SK-N-SH (cell line): ENCODE data around the gene PDPK1. TPM values are rescaled to one million over a fixed set of nuclear protein-coding genes. Genes with fewer than 3 reads are reported as not detected.

ENCODE experiments used
- CTCF ChIA-PET: fragments of 300-600, 350-600 bp; formaldehyde crosslinking; extraction: SDS; loops from one replicate; lab custom pipeline; 2021; lab: Yijun Ruan, JAX
- POLR2A ChIA-PET: fragments of 350-600 bp; sonication (Branson Sonifier 250); formaldehyde crosslinking; extraction: SDS; loops from one replicate; lab custom pipeline; 2020; ENCODE audit warnings: antibody characterized with exemption, inconsistent platforms; lab: Yijun Ruan, JAX
- DNase-seq: peaks from one replicate; pipeline ENCODE4 v3.0.0; 2012
- H2AFZ ChIP-seq: fragments of 200-600 bp; sonication (generic); 2 replicates; pipeline ENCODE4 v1.8.1; 2016; ENCODE audit warnings: antibody characterized with exemption, mild to moderate bottlenecking, low read depth
- H3F3A ChIP-seq: fragments of 200-600 bp; sonication (generic); replicated peaks from 2 replicates; pipeline ENCODE3; 2016; ENCODE audit warnings: antibody characterized with exemption, mild to moderate bottlenecking; ENCODE audit not compliant: insufficient read depth
- H3K27ac ChIP-seq, 2 experiments: fragments of 200-500 bp in 1 of 2; fragments of 200-600 bp in 1 of 2; sonication (Bioruptor generic) in 1 of 2; sonication (generic), shearing (Covaris generic) in 1 of 2; 2 replicates each; pipeline versions ENCODE4 v1.5.1 to v1.6.1; 2014 to 2016; ENCODE audit warnings: low read depth in 2 of 2, inconsistent platforms in 1 of 2, low read length in 1 of 2, mild to moderate bottlenecking in 1 of 2, mixed read lengths in 1 of 2
- H3K27me3 ChIP-seq: fragments of 200-600 bp; sonication (generic), shearing (Covaris generic); 2 replicates; pipeline ENCODE4 v1.6.1; 2016; ENCODE audit warnings: mixed run types; ENCODE audit not compliant: insufficient read depth
- H3K36me3 ChIP-seq, 2 experiments: fragments of 200-500 bp in 1 of 2; fragments of 200-600 bp in 1 of 2; sonication (Bioruptor generic) in 1 of 2; sonication (generic) in 1 of 2; replicated peaks in 1 of 2; 2 replicates each; pipeline versions ENCODE3 to v1.5.1; 2014 to 2016; ENCODE audit warnings: low read length in 1 of 2, mild to moderate bottlenecking in 1 of 2; ENCODE audit not compliant: insufficient read depth in 2 of 2, control insufficient read depth in 1 of 2
- H3K4me1 ChIP-seq, 2 experiments: fragments of 200-500 bp in 1 of 2; fragments of 200-600 bp in 1 of 2; sonication (Bioruptor generic) in 1 of 2; sonication (generic), shearing (Covaris generic) in 1 of 2; 2 replicates each; pipeline versions ENCODE4 v1.5.1 to v1.6.1; 2014 to 2016; ENCODE audit warnings: low read depth in 1 of 2, low read length in 1 of 2, mixed run types in 1 of 2; ENCODE audit not compliant: insufficient read depth in 2 of 2, control insufficient read depth in 1 of 2
- H3K4me2 ChIP-seq: fragments of 200-600 bp; sonication (generic), shearing (Covaris generic); 2 replicates; pipeline ENCODE4 v1.6.1; 2017; ENCODE audit warnings: mixed run types
- H3K4me3 ChIP-seq, 2 experiments: fragments of 200-500 bp in 1 of 2; fragments of 200-600 bp in 1 of 2; sonication (Bioruptor generic) in 1 of 2; sonication (generic), shearing (Covaris generic) in 1 of 2; 2 replicates each; pipeline versions ENCODE4 v1.5.1 to v1.8.1; 2014 to 2016; ENCODE audit warnings: low read depth in 2 of 2, inconsistent platforms in 1 of 2, low read length in 1 of 2, mild to moderate bottlenecking in 1 of 2, mixed read lengths in 1 of 2, moderate library complexity in 1 of 2
- H3K79me2 ChIP-seq: fragments of 200-600 bp; sonication (generic); 2 replicates; pipeline ENCODE4 v1.8.1; 2017; ENCODE audit warnings: mild to moderate bottlenecking; ENCODE audit not compliant: insufficient read depth
- H3K9ac ChIP-seq: fragments of 200-600 bp; sonication (generic); 2 replicates; pipeline ENCODE4 v1.6.1; 2017; ENCODE audit warnings: mixed run types
- H3K9me2 ChIP-seq: fragments of 200-600 bp; sonication (generic); 2 replicates; pipeline ENCODE4 v1.6.1; 2017; ENCODE audit warnings: mixed run types
- H3K9me3 ChIP-seq: fragments of 200-600 bp; sonication (generic); 2 replicates; pipeline ENCODE4 v1.6.1; 2017; ENCODE audit warnings: mixed run types, mild to moderate bottlenecking, moderate library complexity
- H4K20me1 ChIP-seq: fragments of 200-600 bp; sonication (generic); 2 replicates; pipeline ENCODE4 v1.6.1; 2017; ENCODE audit warnings: mild to moderate bottlenecking, mixed run types; ENCODE audit not compliant: insufficient read depth
- CHD2 ChIP-seq: fragments of 150-350 bp; IDR thresholded peaks from 2 replicates; pipeline ENCODE4 v1.6.1; 2018; ENCODE audit warnings: low read length; ENCODE audit not compliant: partially characterized antibody
- ELF1 ChIP-seq: IDR thresholded peaks from 2 replicates; pipeline ENCODE4 v1.4.0; 2012
- EP300 ChIP-seq, 2 experiments: IDR thresholded peaks; 2 replicates each; pipeline versions ENCODE4 v1.4.0 to v1.6.1; 2012; ENCODE audit warnings: borderline replicate concordance in 1 of 2, low read depth in 1 of 2, low read length in 1 of 2
- FOSL2 ChIP-seq: IDR thresholded peaks from 2 replicates; pipeline ENCODE4 v1.4.0; 2012; ENCODE audit warnings: low read depth, mild to moderate bottlenecking, moderate library complexity, borderline replicate concordance
- FOXM1 ChIP-seq: IDR thresholded peaks from 2 replicates; pipeline ENCODE4 v1.4.0; 2012; ENCODE audit warnings: low read depth, mild to moderate bottlenecking
- GABPA ChIP-seq: IDR thresholded peaks from 2 replicates; pipeline ENCODE4 v1.4.0; 2012; ENCODE audit warnings: low read depth, mild to moderate bottlenecking
- GATA2 ChIP-seq: sonication (generic); formaldehyde crosslinking; IDR thresholded peaks from 2 replicates; pipeline ENCODE4 v1.5.0; 2020; ENCODE audit warnings: mild to moderate bottlenecking, missing genetic modification reagents
- JUND ChIP-seq: IDR thresholded peaks from 2 replicates; pipeline ENCODE4 v1.4.0; 2012
- MXI1 ChIP-seq: IDR thresholded peaks from 2 replicates; pipeline ENCODE4 v1.6.1; 2012; ENCODE audit warnings: mild to moderate bottlenecking, low read depth, low read length, improper control_type of control experiment
- POLR2AphosphoS5 ChIP-seq: IDR thresholded peaks from 2 replicates; pipeline ENCODE4 v1.6.1; 2012; ENCODE audit warnings: low read depth, low read length
- RAD21 ChIP-seq: IDR thresholded peaks from 2 replicates; pipeline ENCODE4 v1.6.1; 2012; ENCODE audit warnings: mild to moderate bottlenecking, low read length
- RFX5 ChIP-seq: IDR thresholded peaks from 2 replicates; pipeline ENCODE4 v1.6.1; 2012; ENCODE audit warnings: mild to moderate bottlenecking, improper control_type of control experiment, low read length
- SIN3A ChIP-seq: IDR thresholded peaks from 2 replicates; pipeline ENCODE4 v1.6.1; 2012; ENCODE audit warnings: low read depth, mild to moderate bottlenecking, low read length, moderate library complexity, borderline replicate concordance
- SMC3 ChIP-seq: IDR thresholded peaks from 2 replicates; pipeline ENCODE4 v1.6.1; 2012; ENCODE audit warnings: low read depth, low read length, improper control_type of control experiment
- TCF12 ChIP-seq: IDR thresholded peaks from 2 replicates; pipeline ENCODE4 v1.4.0; 2012
- WGBS: methylation state at CpG from one replicate; pipeline ENCODE4 v1.1.6; 2017; ENCODE audit warnings: low lambda C conversion rate; 5-methylcytosine and 5-hydroxymethylcytosine counted together
- polyA plus RNA-seq, 3 experiments: library from polyadenylated mRNA; depleted of rRNA; stranded (reverse); fragments of >200 nt; gene quantifications; 2 replicates each; pipeline ENCODE4 v1.2.3, GENCODE V29; 2012
- TF ChIP-seq, protein P1 (sequence below): fragments of 200-600 bp; sonication (generic); IDR thresholded peaks from 2 replicates; pipeline ENCODE4 v1.6.1; 2017; ENCODE audit warnings: antibody characterized with exemption, mild to moderate bottlenecking, moderate library complexity
- TF ChIP-seq, protein P2 (sequence below): IDR thresholded peaks from 2 replicates; pipeline ENCODE4 v1.6.1; 2012; ENCODE audit warnings: mild to moderate bottlenecking, low read depth, low read length, moderate library complexity
- TF ChIP-seq, protein P3 (sequence below): fragments of 150-350 bp; IDR thresholded peaks from 2 replicates; pipeline ENCODE4 v1.6.1; 2017; ENCODE audit warnings: antibody characterized with exemption, low read length, low read depth, borderline replicate concordance

Gene PDPK1
- polyA plus RNA-seq, 1 of the 3 experiments (the other 2 are of a cell fraction): 22.0 TPM

DNA sequence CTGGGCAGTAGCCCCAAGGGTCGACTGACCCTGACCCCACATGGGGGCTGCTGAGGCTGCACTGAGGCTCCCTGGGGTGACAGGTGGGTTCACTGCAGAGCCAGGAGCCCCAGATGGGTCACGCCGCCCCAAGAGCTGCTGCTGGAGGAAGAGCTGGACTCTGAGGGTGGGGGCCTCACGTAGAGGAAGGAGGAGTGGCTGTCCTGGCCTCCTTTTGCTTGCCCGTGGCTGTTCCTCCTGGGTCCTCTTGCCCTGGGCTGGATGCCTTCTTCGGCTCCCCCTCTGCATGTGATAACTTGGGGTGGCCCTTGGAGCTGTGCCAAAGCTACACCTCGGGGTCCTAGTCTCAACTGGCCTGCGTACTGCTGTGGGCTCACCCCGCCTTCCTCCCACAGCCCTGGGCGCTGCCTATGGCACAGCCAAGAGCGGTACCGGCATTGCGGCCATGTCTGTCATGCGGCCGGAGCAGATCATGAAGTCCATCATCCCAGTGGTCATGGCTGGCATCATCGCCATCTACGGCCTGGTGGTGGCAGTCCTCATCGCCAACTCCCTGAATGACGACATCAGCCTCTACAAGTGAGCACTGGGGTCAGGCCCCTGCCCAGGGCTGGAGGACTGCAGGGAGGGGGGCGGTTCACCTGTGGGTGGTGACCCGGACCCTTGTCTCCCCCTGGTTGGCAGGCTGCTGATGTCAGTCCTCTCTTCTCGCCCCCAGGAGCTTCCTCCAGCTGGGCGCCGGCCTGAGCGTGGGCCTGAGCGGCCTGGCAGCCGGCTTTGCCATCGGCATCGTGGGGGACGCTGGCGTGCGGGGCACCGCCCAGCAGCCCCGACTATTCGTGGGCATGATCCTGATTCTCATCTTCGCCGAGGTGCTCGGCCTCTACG is 18.8 kb upstream of the PDPK1 start:
- Histone ChIP-seq H3F3A (peaks cover 7% of the 10 kb centered on the region), H4K20me1 (peaks cover 50% of the 10 kb centered on the region), H2AFZ (no peak overlapping the region), H3K4me2 (peak overlapping the region; percentile 52; the same call in 1 of the 2 replicates), H3K27ac (peak overlapping the region; percentile 65 to 87; a peak in 3 of 4 replicates), H3K36me3 (peaks cover 12 to 15% of the 10 kb centered on the region in 2 experiments), H3K9me3 (no peaks in the 10 kb centered on the region), H3K27me3 (no peaks in the 10 kb centered on the region), H3K9me2 (no peaks in the 10 kb centered on the region), H3K4me3 (peak overlapping the region in 1 of 2 experiments; percentile 29; a peak in 1 of 4 replicates), H3K4me1 (peaks cover 12 to 34% of the 10 kb centered on the region in 2 experiments; a peak in 3 of 4 replicates), H3K79me2 (peaks cover 91% of the 10 kb centered on the region), H3K9ac (no peak overlapping the region; the same call in 1 of the 2 replicates)
- peak; percentile 55 for DNase-seq
- no peak for TF ChIP-seq TCF12
- TF ChIP-seq EP300 (IDR thresholded peaks at IDR 0.05; ENCODE audit: borderline replicate concordance in 1 of 2, low read depth in 1 of 2, low read length in 1 of 2): no peak
- no peak for TF ChIP-seq RAD21
- TF ChIP-seq, protein P1, sequence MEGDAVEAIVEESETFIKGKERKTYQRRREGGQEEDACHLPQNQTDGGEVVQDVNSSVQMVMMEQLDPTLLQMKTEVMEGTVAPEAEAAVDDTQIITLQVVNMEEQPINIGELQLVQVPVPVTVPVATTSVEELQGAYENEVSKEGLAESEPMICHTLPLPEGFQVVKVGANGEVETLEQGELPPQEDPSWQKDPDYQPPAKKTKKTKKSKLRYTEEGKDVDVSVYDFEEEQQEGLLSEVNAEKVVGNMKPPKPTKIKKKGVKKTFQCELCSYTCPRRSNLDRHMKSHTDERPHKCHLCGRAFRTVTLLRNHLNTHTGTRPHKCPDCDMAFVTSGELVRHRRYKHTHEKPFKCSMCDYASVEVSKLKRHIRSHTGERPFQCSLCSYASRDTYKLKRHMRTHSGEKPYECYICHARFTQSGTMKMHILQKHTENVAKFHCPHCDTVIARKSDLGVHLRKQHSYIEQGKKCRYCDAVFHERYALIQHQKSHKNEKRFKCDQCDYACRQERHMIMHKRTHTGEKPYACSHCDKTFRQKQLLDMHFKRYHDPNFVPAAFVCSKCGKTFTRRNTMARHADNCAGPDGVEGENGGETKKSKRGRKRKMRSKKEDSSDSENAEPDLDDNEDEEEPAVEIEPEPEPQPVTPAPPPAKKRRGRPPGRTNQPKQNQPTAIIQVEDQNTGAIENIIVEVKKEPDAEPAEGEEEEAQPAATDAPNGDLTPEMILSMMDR: 0 out of 2 replicates have a peak, but pooled peaks have one; percentile 6
- no peak for TF ChIP-seq ELF1
- WGBS: 88% methylated on average over 17 of the region's 39 CpGs
- ChIA-PET CTCF (interaction anchor here (1.1 to 1.8 kb wide), 4 partner anchors 12 to 21 kb away, joined by 3 to 5 read pairs (median 4); partner anchors contain the start of gene CEMP1), POLR2A (interaction anchor here (1.1 kb wide), 1 partner anchor 50 kb away, joined by 4 read pairs; no protein-coding TSS in a partner anchor)

DNA sequence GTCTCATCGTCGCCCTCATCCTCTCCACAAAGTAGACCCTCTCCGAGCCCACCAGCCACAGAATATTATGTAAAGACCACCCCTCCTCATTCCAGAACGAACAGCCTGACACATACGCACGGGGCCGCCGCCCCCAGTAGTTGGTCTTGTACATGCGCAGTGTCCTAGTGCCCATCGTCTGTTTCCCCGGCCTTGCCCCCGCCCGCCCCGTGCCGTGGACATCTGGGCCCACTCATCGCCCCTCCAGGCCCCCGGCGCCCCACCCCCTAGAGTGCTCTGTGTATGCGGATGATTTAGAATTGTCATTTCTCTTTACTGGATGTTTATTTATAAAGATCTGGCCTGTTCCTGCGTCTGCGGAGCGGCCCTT is 18.1 kb upstream of the PDPK1 start:
- CTCF ChIA-PET: interaction anchor here (1.1 to 1.8 kb wide), 2 partner anchors 11 to 18 kb away, joined by 4 to 5 read pairs; partner anchors contain the start of gene CEMP1
- WGBS: 40% methylated on average over 21 of the region's 22 CpGs
- Histone ChIP-seq H3F3A (peaks cover 7% of the 10 kb centered on the region), H3K4me1 (peaks cover 12 to 33% of the 10 kb centered on the region in 2 experiments; a peak in 3 of 4 replicates), H3K9me2 (no peaks in the 10 kb centered on the region), H4K20me1 (peaks cover 48% of the 10 kb centered on the region), H2AFZ (no peak overlapping the region), H3K9ac (peak overlapping the region; percentile 65; the same call in 1 of the 2 replicates), H3K79me2 (peaks cover 87% of the 10 kb centered on the region), H3K27me3 (no peaks in the 10 kb centered on the region), H3K36me3 (peaks cover 16 to 21% of the 10 kb centered on the region in 2 experiments), H3K9me3 (no peaks in the 10 kb centered on the region), H3K4me3 (peak overlapping the region in 1 of 2 experiments; percentile 29; a peak in 2 of 4 replicates), H3K27ac (peak overlapping the region; percentile 65 to 87), H3K4me2 (peak overlapping the region; percentile 52; the same call in 1 of the 2 replicates)
- no peak for DNase-seq
- POLR2A ChIA-PET: interaction anchor here (0.7 to 1.7 kb wide), 4 partner anchors 9 to 51 kb away, joined by 3 to 15 read pairs (median 4); partner anchors contain the start of gene CEMP1
- TF ChIP-seq ELF1 (no peak), SMC3 (no peak), MXI1 (no peak), FOXM1 (no peak), RFX5 (no peak), GABPA (no peak), POLR2AphosphoS5 (no peak), FOSL2 (no peak), JUND (no peak), GATA2 (CRISPR knock-in tag) (no peak), CHD2 (no peak), SIN3A (no peak), TCF12 (no peak)
- TF ChIP-seq, protein P2, sequence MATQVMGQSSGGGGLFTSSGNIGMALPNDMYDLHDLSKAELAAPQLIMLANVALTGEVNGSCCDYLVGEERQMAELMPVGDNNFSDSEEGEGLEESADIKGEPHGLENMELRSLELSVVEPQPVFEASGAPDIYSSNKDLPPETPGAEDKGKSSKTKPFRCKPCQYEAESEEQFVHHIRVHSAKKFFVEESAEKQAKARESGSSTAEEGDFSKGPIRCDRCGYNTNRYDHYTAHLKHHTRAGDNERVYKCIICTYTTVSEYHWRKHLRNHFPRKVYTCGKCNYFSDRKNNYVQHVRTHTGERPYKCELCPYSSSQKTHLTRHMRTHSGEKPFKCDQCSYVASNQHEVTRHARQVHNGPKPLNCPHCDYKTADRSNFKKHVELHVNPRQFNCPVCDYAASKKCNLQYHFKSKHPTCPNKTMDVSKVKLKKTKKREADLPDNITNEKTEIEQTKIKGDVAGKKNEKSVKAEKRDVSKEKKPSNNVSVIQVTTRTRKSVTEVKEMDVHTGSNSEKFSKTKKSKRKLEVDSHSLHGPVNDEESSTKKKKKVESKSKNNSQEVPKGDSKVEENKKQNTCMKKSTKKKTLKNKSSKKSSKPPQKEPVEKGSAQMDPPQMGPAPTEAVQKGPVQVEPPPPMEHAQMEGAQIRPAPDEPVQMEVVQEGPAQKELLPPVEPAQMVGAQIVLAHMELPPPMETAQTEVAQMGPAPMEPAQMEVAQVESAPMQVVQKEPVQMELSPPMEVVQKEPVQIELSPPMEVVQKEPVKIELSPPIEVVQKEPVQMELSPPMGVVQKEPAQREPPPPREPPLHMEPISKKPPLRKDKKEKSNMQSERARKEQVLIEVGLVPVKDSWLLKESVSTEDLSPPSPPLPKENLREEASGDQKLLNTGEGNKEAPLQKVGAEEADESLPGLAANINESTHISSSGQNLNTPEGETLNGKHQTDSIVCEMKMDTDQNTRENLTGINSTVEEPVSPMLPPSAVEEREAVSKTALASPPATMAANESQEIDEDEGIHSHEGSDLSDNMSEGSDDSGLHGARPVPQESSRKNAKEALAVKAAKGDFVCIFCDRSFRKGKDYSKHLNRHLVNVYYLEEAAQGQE: no peak
- TF ChIP-seq, protein P3, sequence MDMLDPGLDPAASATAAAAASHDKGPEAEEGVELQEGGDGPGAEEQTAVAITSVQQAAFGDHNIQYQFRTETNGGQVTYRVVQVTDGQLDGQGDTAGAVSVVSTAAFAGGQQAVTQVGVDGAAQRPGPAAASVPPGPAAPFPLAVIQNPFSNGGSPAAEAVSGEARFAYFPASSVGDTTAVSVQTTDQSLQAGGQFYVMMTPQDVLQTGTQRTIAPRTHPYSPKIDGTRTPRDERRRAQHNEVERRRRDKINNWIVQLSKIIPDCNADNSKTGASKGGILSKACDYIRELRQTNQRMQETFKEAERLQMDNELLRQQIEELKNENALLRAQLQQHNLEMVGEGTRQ: no peak
